ENCODE results near the gene CCHCR1. TPM values are rescaled to one million over a fixed set of nuclear protein-coding genes. Genes with fewer than 3 reads are reported as not detected.
A peak's percentile ranks its signal among the peaks of the same experiment; 100 is the strongest.

CCHCR1 gene
- total and polyA plus RNA-seq, 9 of the 15 experiments (the other 6 are each of a cell fraction or from before 2014, with no cell fraction given) = 1.2 to 47.3 (median 32.0) TPM

DNA sequence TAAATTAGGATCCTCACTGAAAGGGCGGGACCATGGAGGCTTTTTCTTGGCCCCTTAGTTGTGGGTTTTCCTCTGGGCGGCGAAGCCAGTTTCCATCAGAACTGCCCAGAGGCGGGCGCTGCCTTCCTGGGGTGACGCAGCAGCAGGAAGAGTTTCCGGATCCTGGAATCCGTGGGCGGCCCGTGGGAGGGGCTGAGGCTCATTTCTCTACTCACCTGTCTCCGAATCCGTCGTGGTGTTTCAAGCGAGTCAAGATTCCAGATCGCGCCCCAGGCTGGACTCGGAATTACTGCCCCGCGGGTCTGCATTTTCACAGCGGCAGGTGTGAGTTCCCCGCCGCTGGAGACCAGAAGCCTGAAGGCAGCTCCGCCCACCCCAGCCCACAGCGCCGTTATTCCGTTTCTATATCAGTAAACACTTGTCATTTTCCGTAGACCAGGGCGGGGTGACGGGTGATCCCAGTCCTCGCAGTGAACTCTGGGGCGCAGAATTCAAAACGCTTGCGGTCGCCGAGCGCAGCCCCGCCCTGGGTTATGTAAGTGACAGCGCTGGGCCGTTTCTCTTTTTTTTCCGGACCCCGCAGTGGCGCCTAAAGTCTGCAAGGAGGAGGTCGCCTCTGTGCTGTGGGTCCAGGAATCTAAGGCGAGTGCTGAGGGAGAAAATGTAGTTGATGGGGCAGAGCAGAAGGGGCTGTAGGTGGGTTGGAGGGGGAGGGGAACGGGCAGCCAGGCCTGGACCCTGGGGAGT, 40.1 kb upstream of the CCHCR1 start (continued):
- TF ChIP-seq, protein P1, sequence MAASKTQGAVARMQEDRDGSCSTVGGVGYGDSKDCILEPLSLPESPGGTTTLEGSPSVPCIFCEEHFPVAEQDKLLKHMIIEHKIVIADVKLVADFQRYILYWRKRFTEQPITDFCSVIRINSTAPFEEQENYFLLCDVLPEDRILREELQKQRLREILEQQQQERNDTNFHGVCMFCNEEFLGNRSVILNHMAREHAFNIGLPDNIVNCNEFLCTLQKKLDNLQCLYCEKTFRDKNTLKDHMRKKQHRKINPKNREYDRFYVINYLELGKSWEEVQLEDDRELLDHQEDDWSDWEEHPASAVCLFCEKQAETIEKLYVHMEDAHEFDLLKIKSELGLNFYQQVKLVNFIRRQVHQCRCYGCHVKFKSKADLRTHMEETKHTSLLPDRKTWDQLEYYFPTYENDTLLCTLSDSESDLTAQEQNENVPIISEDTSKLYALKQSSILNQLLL (CRISPR knock-in tag; IDR thresholded peaks at IDR 0.05; ENCODE audit: borderline replicate concordance) = no peak
- TF ChIP-seq, protein P2, sequence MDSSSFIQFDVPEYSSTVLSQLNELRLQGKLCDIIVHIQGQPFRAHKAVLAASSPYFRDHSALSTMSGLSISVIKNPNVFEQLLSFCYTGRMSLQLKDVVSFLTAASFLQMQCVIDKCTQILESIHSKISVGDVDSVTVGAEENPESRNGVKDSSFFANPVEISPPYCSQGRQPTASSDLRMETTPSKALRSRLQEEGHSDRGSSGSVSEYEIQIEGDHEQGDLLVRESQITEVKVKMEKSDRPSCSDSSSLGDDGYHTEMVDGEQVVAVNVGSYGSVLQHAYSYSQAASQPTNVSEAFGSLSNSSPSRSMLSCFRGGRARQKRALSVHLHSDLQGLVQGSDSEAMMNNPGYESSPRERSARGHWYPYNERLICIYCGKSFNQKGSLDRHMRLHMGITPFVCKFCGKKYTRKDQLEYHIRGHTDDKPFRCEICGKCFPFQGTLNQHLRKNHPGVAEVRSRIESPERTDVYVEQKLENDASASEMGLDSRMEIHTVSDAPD (CRISPR knock-in tag; IDR thresholded peaks at IDR 0.05) = no peak
- TF ChIP-seq ZNF253 (CRISPR knock-in tag; conservative IDR thresholded peaks at IDR 0.05) = no peak
- TF ChIP-seq TEAD4 (IDR thresholded peaks at IDR 0.05; ENCODE audit: low read length) = peak; percentile 53
- TF ChIP-seq TEAD4 (CRISPR knock-in tag; IDR thresholded peaks at IDR 0.05; ENCODE audit: borderline replicate concordance) = no peak
- TF ChIP-seq, protein P3, sequence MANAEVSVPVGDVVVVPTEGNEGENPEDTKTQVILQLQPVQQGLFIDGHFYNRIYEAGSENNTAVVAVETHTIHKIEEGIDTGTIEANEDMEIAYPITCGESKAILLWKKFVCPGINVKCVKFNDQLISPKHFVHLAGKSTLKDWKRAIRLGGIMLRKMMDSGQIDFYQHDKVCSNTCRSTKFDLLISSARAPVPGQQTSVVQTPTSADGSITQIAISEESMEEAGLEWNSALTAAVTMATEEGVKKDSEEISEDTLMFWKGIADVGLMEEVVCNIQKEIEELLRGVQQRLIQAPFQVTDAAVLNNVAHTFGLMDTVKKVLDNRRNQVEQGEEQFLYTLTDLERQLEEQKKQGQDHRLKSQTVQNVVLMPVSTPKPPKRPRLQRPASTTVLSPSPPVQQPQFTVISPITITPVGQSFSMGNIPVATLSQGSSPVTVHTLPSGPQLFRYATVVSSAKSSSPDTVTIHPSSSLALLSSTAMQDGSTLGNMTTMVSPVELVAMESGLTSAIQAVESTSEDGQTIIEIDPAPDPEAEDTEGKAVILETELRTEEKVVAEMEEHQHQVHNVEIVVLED (CRISPR knock-in tag; IDR thresholded peaks at IDR 0.05) = no peak
- TF ChIP-seq STAT5B (CRISPR knock-in tag; IDR thresholded peaks at IDR 0.05) = no peak
- no peak for TF ChIP-seq BCL6 (CRISPR knock-in tag; IDR thresholded peaks at IDR 0.05)
- no peak for TF ChIP-seq PPARD (CRISPR knock-in tag; IDR thresholded peaks at IDR 0.05)
- TF ChIP-seq MAFK (IDR thresholded peaks at IDR 0.05; ENCODE audit: low read length) = 0 out of 2 replicates have a peak, but pooled peaks have one; percentile 28
- TF ChIP-seq, protein P4, sequence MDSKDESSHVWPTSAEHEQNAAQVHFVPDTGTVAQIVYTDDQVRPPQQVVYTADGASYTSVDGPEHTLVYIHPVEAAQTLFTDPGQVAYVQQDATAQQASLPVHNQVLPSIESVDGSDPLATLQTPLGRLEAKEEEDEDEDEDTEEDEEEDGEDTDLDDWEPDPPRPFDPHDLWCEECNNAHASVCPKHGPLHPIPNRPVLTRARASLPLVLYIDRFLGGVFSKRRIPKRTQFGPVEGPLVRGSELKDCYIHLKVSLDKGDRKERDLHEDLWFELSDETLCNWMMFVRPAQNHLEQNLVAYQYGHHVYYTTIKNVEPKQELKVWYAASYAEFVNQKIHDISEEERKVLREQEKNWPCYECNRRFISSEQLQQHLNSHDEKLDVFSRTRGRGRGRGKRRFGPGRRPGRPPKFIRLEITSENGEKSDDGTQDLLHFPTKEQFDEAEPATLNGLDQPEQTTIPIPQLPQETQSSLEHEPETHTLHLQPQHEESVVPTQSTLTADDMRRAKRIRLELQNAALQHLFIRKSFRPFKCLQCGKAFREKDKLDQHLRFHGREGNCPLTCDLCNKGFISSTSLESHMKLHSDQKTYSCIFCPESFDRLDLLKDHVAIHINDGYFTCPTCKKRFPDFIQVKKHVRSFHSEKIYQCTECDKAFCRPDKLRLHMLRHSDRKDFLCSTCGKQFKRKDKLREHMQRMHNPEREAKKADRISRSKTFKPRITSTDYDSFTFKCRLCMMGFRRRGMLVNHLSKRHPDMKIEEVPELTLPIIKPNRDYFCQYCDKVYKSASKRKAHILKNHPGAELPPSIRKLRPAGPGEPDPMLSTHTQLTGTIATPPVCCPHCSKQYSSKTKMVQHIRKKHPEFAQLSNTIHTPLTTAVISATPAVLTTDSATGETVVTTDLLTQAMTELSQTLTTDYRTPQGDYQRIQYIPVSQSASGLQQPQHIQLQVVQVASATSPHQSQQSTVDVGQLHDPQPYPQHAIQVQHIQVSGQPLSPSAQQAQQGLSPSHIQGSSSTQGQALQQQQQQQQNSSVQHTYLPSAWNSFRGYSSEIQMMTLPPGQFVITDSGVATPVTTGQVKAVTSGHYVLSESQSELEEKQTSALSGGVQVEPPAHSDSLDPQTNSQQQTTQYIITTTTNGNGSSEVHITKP (IDR thresholded peaks at IDR 0.05; ENCODE audit: partially characterized antibody) = peak; percentile 59
- TF ChIP-seq HDAC3 (IDR thresholded peaks at IDR 0.05; ENCODE audit: borderline replicate concordance, partially characterized antibody) = peak; percentile 77
- TF ChIP-seq CC2D1A (IDR thresholded peaks at IDR 0.05) = peak; percentile 70
- no peak for TF ChIP-seq GATAD2A (IDR thresholded peaks at IDR 0.05)
- TF ChIP-seq LCOR (CRISPR knock-in tag; IDR thresholded peaks at IDR 0.05) = peak; percentile 78
- TF ChIP-seq TEAD1 (CRISPR knock-in tag; IDR thresholded peaks at IDR 0.05) = peak in 1 of 2 experiments; percentile 13; a peak in 1 of 4 replicates
- TF ChIP-seq, protein P5, sequence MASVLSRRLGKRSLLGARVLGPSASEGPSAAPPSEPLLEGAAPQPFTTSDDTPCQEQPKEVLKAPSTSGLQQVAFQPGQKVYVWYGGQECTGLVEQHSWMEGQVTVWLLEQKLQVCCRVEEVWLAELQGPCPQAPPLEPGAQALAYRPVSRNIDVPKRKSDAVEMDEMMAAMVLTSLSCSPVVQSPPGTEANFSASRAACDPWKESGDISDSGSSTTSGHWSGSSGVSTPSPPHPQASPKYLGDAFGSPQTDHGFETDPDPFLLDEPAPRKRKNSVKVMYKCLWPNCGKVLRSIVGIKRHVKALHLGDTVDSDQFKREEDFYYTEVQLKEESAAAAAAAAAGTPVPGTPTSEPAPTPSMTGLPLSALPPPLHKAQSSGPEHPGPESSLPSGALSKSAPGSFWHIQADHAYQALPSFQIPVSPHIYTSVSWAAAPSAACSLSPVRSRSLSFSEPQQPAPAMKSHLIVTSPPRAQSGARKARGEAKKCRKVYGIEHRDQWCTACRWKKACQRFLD (CRISPR knock-in tag; IDR thresholded peaks at IDR 0.05) = peak; percentile 56; the same call in 1 of the 2 replicates
- TF ChIP-seq SMARCE1 (IDR thresholded peaks at IDR 0.05) = peak; percentile 85
- no peak for TF ChIP-seq DNMT1 (IDR thresholded peaks at IDR 0.05)
